GM18520 (cell line): Measurements from ENCODE around the gene GABBR1.
"Not testable (repeated sequence)": the region's sequence is repeated elsewhere in the genome, so short reads cannot be mapped to it uniquely, and the experiment has no call there.

ENCODE experiments used
- ATAC-seq: cut with Tn5 transposase; IDR thresholded peaks from one replicate; pipeline ENCODE4 v1.9.1; 2021; ENCODE audit not compliant: unreplicated experiment

The GABBR1 gene

GRCh38 chr6:29632789-29633533 is at the start of gene GABBR1:
TSS of gene GABBR1 (minus strand) at chr6:29633183. CDS start at chr6:29632385, 798 bp downstream.
- no peak for ATAC-seq

- no peak for ATAC-seq
These were observed 48.8 kb upstream of the GABBR1 start for GRCh38 chr6:29681811-29682210.

GRCh38 chr6:29680904-29681303 is 47.9 kb upstream of the GABBR1 start, which contains the start of gene ZFP57:
TSS of gene ZFP57 (minus strand) at chr6:29681152. CDS start at chr6:29677003, 4,149 bp downstream.
- ATAC-seq, result no peak

- no peak for ATAC-seq
These were observed 47.4 kb upstream of the GABBR1 start for GRCh38 chr6:29680416-29680815.

- ATAC-seq, result no peak
These were observed 47.0 kb upstream of the GABBR1 start for GRCh38 chr6:29679962-29680361.

- ATAC-seq, result no peak
These were observed 45.1 kb upstream of the GABBR1 start for GRCh38 chr6:29678114-29678513.

- no peak for ATAC-seq
These were observed 44.1 kb upstream of the GABBR1 start for GRCh38 chr6:29676981-29677601.

- ATAC-seq, result no peak
These were observed 42.6 kb upstream of the GABBR1 start for GRCh38 chr6:29675561-29675960.

GRCh38 chr6:29674008-29674407 is 41.0 kb upstream of the GABBR1 start:
- ATAC-seq, result no peak

- ATAC-seq, result no peak
These were observed 40.2 kb upstream of the GABBR1 start for GRCh38 chr6:29673161-29673560.

- not testable (repeated sequence) for ATAC-seq
These were observed 39.1 kb upstream of the GABBR1 start for GRCh38 chr6:29672116-29672515.

GRCh38 chr6:29671026-29671425 is 38.0 kb upstream of the GABBR1 start:
- ATAC-seq, result no peak

GRCh38 chr6:29667158-29667557 is 34.2 kb upstream of the GABBR1 start:
- ATAC-seq, result no peak

GRCh38 chr6:29666826-29667130 is 33.8 kb upstream of the GABBR1 start:
- no peak for ATAC-seq

GRCh38 chr6:29665942-29666825 is 33.2 kb upstream of the GABBR1 start:
- ATAC-seq, result no peak

- ATAC-seq, result no peak
These were observed 30.5 kb upstream of the GABBR1 start for GRCh38 chr6:29663300-29664042.

- not testable (repeated sequence) for ATAC-seq
These were observed 28.6 kb upstream of the GABBR1 start for GRCh38 chr6:29661502-29662141.

GRCh38 chr6:29661071-29661470 is 28.1 kb upstream of the GABBR1 start:
- ATAC-seq, result no peak

- no peak for ATAC-seq
These were observed 23.8 kb upstream of the GABBR1 start, which contains the start of gene MOG for GRCh38 chr6:29656798-29657197. TSS of gene MOG (plus strand) at chr6:29657092. CDS start at chr6:29657210, 118 bp downstream.

- no peak for ATAC-seq
These were observed 23.2 kb upstream of the GABBR1 start for GRCh38 chr6:29656157-29656556.
